GM12872 (cell line): ENCODE measurements around the gene TAGLN2.

Source experiments
- CTCF ChIP-seq: IDR thresholded peaks from 3 replicates; pipeline ENCODE4 v1.5.1; 2011; ENCODE audit warnings: low read depth, mild to moderate bottlenecking, low read length, moderate library complexity; ENCODE audit not compliant: insufficient read depth

Gene TAGLN2

DNA sequence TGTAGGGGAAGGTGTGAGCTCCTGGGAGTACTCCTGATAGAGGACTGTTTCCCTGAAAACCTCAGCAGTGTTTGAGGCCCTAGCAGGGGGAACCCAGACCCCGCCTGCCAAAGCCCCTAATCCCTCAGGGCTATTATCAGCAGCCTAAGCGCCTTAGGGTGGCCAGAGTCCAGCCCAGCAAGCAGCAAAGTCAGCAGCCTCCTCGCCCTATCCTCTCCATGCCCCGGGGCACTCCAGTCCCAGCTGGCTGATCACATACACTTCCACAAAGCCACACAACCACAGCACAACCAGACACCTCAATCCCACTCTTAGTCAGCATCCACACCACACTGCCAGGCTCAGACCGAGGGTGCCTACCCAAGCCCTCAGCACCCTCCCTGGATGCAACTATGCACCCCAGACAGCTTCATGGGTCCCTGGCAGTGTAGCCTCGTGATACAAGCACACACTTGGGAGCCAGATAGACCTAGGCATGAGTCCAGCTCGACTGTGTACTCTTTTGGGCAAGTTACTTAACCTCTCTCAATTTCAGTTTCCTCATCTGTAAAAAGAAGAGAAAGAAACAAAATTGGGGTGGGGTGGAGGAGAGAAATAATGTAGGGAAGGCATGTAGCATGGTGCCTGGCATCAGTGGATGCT lies 13.0 kb upstream of the TAGLN2 start:
- TF ChIP-seq CTCF = no peak

DNA sequence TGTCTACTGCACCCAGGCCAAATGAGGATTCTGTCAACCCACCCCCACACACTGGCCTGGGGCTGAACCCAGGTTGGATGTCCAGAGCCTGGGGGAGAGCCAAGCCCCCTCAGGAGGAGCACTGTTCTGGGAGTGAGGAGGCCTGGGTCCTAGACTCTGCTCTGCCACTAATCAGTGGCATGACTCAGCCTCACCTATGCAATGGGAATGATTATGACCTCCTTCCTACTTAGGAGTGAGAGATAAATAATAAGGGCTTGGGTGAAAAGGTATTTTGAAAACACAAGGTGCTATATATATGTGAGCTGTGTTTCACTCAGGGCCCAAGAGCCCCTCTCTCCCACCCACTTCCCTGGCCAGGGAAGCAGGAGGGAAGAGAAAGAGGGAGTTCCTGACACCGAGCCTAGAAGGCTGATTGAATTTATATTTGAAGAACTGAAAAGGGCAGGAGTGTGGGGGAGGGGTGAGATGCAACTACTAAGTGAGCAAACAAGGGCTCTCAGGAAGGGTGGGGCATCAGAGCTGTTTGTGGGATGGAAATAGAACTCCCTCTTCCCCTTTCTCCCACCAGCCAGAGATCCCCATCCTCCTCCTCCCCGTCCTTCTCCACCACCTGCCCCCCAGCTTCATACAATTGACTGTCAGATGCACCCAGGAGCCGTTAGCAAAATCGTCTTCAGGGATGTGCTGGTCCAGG lies 11.9 kb upstream of the TAGLN2 start:
- TF ChIP-seq CTCF = no peak

GRCh38 chr1:159936273-159936904 lies 11.1 kb upstream of the TAGLN2 start:
- peak; percentile 99 for TF ChIP-seq CTCF

DNA sequence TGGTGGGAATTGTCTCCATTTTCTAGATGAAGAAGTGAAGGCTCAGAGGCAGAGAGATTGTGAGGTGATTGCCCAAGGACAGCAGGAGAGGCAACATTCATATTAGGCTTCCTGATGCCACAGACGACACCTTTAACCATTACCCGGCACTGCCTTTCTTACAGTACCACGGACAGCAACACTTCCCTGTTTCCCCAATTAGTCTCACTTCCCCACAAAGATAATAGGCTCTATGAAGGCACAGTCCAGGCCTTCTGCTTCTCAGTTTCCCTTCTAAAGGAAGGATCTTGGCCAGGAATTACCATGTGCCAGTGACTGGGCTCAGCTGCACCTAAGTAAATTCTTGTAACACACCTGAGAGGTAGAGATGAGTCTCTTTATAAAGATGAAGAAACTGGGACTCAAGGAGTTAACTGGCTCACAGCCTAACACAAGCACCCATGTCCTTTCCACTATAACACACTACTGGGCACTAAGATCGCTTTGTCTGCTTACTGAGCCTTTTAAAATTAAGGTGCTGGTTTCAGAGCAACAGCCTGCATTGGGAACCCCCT lies 10.5 kb upstream of the TAGLN2 start:
- TF ChIP-seq CTCF = no peak

- TF ChIP-seq CTCF = no peak
Observed at GRCh38 chr1:159935305-159935704, 10.0 kb upstream of the TAGLN2 start.

GRCh38 chr1:159934136-159935039 lies 9.1 kb upstream of the TAGLN2 start:
- TF ChIP-seq CTCF = no peak

GRCh38 chr1:159933347-159933746 lies 8.0 kb upstream of the TAGLN2 start:
- no peak for TF ChIP-seq CTCF
